Aorta (tissue), 5 donors: ENCODE data around the gene SAV1. TPM values are rescaled to one million over a fixed set of nuclear protein-coding genes. Genes with fewer than 3 reads are reported as not detected.

Source experiments
- ATAC-seq: fragments of 200-7000 bp; cut with Tn5 transposase; one replicate; pipeline ENCODE4 v1.9.1; 2022; ENCODE audit warnings: moderate library complexity; ENCODE audit not compliant: low FRiP score
- DNase-seq, 2 donors: peaks; one replicate each; pipeline ENCODE4 v3.0.0-alpha.2; 2020
- H3K27ac ChIP-seq, 2 donors: one replicate each; pipeline ENCODE4 v1.5.1; 2013; ENCODE audit warnings: low read length in 2 of 2, mild to moderate bottlenecking in 2 of 2, moderate library complexity in 2 of 2, control low read depth in 1 of 2, inconsistent platforms in 1 of 2, low read depth in 1 of 2
- H3K27me3 ChIP-seq, 2 donors: one replicate each; pipeline ENCODE4 v1.6.1; 2013; ENCODE audit warnings: control low read depth in 1 of 2, low read length in 1 of 2, mild to moderate bottlenecking in 1 of 2, moderate library complexity in 1 of 2; ENCODE audit not compliant: insufficient read depth in 2 of 2, control insufficient read depth in 1 of 2
- H3K36me3 ChIP-seq, 2 donors: one replicate each; pipeline ENCODE4 v1.6.1; 2013; ENCODE audit warnings: control low read depth in 1 of 2, low read length in 1 of 2, mild to moderate bottlenecking in 1 of 2; ENCODE audit not compliant: insufficient read depth in 2 of 2, control insufficient read depth in 1 of 2
- H3K4me1 ChIP-seq, 2 donors: one replicate each; pipeline ENCODE4 v1.6.1; 2013; ENCODE audit warnings: low read length in 2 of 2, control low read depth in 1 of 2, mild to moderate bottlenecking in 1 of 2, moderate library complexity in 1 of 2; ENCODE audit not compliant: insufficient read depth in 2 of 2, control insufficient read depth in 1 of 2
- H3K4me3 ChIP-seq, 2 donors: one replicate each; pipeline ENCODE4 v1.5.1; 2013; ENCODE audit warnings: low read length in 2 of 2, control low read depth in 1 of 2, mild to moderate bottlenecking in 1 of 2
- H3K9me3 ChIP-seq: one replicate; pipeline ENCODE4 v1.6.1; 2013; ENCODE audit warnings: mild to moderate bottlenecking, low read length; ENCODE audit not compliant: control insufficient read depth
- WGBS, 2 donors: extraction: QIAGEN DNeasy Blood & Tissue Kit; methylation state at CpG; one replicate each; pipeline ENCODE4 v1.1.7; 2013; 5-methylcytosine and 5-hydroxymethylcytosine counted together
- intact Hi-C, 2 donors: fragments of 100-400 bp; cut with DNase I; formaldehyde crosslinking; loops; one replicate each; pipeline versions ENCODE4 v1.14.2 to v1.15.0; 2022
- polyA plus RNA-seq, 2 donors: library from polyadenylated mRNA; stranded (reverse); fragments of 200-250 nt; gene quantifications; one replicate each; pipeline ENCODE4 v1.2.3, GENCODE V29; 2013
- total RNA-seq, 2 donors: library from RNA; stranded (reverse); fragmentation: NEBNext Ultra II Directional; extraction: Animal tissue kit (Norgen Biotek cat#: 25700); gene quantifications; one replicate each; pipeline ENCODE4 v1.2.1, GENCODE V29; 2021
- donor health status: healthy with polysubstance abuse.
- donor health status: Bipolar disorder and iron deficiency.
- donor health status: DM: no; HTN: no; CAD: no.
- donor health status: DM: no; HTN: no; CAD: no.
- donor health status: DM: yes; HTN: yes; CAD: no.

The SAV1 gene
- total and polyA plus RNA-seq, 4 donors = 27.4 to 65.4 (median 42.3) TPM

DNA sequence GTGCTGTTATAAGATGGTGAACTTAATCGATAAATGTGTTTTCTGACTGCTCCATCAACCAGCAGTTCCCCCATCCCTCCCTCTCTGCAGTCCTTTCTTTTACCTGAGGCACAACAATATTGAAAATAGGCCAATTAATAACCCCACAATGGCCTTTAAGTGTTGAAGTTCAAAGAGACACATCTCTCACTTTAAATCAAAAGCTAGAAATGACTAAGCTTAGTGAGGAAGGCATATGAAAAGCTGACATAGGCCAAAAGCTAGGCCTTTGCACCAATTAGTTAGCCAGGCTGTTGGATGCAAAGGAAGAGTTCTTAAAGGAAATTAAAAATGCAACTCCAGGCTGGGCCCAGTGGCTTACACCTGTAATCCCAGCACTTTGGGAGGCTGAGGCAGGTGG, 43.7 kb downstream of the SAV1 start:
- no peak overlapping the region for H3K27ac ChIP-seq
- no peaks in the 10 kb centered on the region for H3K4me1 ChIP-seq
- H3K27me3 ChIP-seq = no peaks in the 10 kb centered on the region
- intact Hi-C loops = no loop called here
- H3K9me3 ChIP-seq = no peaks in the 10 kb centered on the region
- peaks cover 0 to 2% of the 10 kb centered on the region in 2 donors for H3K36me3 ChIP-seq
- 93 to 100% methylated on average over 1 of the region's 1 CpG for WGBS, 2 donors
- DNase-seq (no peak), ATAC-seq (no peak)
- no peak overlapping the region for H3K4me3 ChIP-seq

DNA sequence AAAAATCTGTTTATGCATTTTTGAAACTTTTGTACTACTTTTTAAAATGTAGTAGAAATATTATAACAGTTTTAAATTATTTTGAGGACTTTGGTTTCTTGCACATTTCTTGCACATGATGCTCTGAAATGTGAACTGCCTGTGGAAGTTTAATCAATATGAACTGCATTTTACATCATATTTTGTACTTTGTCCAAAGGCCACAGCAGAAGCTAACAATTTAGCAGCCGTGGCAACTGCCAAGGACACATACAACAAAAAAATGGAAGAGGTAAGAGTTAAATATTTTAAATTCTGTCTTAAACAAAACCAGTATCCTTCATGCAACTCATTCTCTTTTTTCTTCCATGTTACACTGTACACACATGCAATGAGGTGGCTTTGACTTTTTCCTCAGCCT, 45.1 kb downstream of the SAV1 start:
- H3K27me3 ChIP-seq = no peaks in the 10 kb centered on the region

DNA sequence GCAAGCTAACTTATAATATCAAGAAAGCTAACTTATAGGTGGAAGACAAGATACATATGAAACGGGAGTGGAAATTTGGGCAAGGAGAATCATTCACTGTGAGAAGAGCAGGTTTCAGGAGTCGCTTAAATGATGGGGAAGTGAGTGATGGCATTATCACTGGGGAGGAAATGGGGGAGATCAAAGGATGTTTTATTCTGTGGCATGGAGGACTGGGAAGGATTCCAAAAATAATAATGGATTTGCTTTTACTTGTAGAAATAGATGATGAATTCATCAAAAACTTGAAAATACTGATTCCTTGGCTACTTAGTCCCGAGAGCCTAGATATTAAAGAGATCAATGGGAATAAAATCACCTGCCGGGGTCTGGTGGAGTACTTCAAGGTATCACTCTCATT, 47.8 kb downstream of the SAV1 start:
- Histone ChIP-seq H3K9me3 (no peaks in the 10 kb centered on the region), H3K27ac (no peak overlapping the region), H3K4me3 (no peak overlapping the region), H3K36me3 (peaks cover 0 to 2% of the 10 kb centered on the region in 2 donors), H3K27me3 (no peaks in the 10 kb centered on the region), H3K4me1 (no peaks in the 10 kb centered on the region)
- 84 to 87% methylated on average over 4 of the region's 4 CpGs for WGBS, 2 donors
- intact Hi-C loops = no loop called here
- no peak for DNase-seq
- no peak for ATAC-seq

More for the DNA sequence above, 45.1 kb downstream of the SAV1 start:
- no peak overlapping the region for H3K4me3 ChIP-seq
- DNase-seq = no peak
- WGBS, 2 donors = 38 to 72% methylated on average over 1 of the region's 1 CpG
- H3K4me1 ChIP-seq = no peaks in the 10 kb centered on the region
- no peak for ATAC-seq
- H3K36me3 ChIP-seq = peaks cover 0 to 2% of the 10 kb centered on the region in 2 donors
- H3K9me3 ChIP-seq = no peaks in the 10 kb centered on the region
- intact Hi-C loops = no loop called here
- no peak overlapping the region for H3K27ac ChIP-seq

DNA sequence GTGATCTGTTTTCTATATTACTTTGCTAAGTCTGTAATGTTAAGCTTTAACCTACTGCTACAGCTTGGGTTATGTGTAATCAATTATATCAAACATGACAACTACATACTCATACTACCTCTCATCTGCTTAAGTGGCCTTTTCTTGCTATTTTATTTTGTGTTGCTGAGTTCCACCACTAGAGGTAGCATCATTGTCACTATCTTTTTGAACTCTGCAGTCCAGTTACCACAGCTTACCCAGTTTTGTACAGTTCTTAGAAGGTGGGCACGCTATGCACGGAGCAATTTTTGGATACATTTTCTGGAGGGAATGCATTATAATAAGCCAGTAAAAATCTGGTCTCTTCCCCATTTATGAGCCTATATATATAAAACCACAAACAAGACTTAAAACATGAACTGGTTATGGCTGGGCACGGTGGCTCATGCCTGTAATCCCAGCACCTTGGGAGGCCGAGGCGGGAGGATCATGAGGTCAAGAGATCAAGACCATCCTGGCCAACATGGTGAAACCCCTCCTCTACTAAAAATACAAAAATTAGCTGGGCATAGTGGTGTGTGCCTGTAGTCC, 48.5 kb downstream of the SAV1 start:
- H3K4me3 ChIP-seq = no peak overlapping the region
- no peak overlapping the region for H3K27ac ChIP-seq
- no peaks in the 10 kb centered on the region for H3K36me3 ChIP-seq
- ATAC-seq (peak; percentile 57), DNase-seq (no peak)
- no peaks in the 10 kb centered on the region for H3K9me3 ChIP-seq
- intact Hi-C loops = loop anchor here (5.0 kb wide), 2 partner anchors 153 to 158 kb away; no protein-coding TSS in a partner anchor
- H3K4me1 ChIP-seq = no peaks in the 10 kb centered on the region
- 73 to 77% methylated on average over 5 of the region's 5 CpGs for WGBS, 2 donors
- H3K27me3 ChIP-seq = no peaks in the 10 kb centered on the region

DNA sequence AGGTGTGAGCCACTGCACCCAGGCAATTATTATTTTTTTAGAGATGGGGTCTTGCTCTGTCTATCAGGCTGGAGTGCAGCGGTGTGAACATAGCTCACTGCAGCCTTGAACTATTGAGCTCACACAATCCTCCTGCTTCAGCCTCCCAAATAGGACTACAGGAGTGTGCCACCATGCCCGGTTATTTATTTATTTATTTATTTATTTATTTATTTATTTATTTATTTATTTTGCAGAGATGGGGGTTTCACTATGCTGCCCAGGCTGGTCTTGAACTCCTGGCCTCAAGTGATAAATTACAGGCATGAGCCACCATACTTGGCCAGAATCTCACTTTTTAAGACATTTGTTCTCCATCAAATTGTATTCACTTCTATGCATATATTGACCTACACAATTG, 51.8 kb downstream of the SAV1 start:
- DNase-seq (no peak), ATAC-seq (no peak)
- no peaks in the 10 kb centered on the region for H3K27me3 ChIP-seq
- no peaks in the 10 kb centered on the region for H3K9me3 ChIP-seq
- 95 to 98% methylated on average over 2 of the region's 2 CpGs for WGBS, 2 donors
- H3K36me3 ChIP-seq = no peaks in the 10 kb centered on the region
- intact Hi-C loops = loop anchor here (5.0 kb wide), 2 partner anchors 156 to 161 kb away; no protein-coding TSS in a partner anchor
- no peak overlapping the region for H3K27ac ChIP-seq
- H3K4me1 ChIP-seq = no peaks in the 10 kb centered on the region
- H3K4me3 ChIP-seq = no peak overlapping the region

DNA sequence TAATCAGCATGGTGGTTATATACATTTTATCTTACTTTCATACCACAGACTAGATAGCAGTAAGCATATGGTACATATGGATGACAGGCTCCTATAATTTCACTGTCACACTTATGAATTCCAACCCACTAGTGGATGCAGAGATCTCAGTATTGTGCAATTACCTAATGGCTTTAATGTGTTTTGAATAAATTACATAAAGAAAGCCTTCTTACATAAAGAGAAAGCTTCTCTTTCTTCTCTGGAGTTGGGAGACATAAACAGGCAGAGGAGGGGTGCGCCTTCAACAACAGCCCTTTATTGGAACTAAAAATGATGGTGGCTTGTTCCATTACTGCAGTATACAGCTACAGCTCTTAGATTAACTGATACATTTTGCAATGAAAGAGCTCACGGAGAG, 52.6 kb downstream of the SAV1 start:
- no peak overlapping the region for H3K27ac ChIP-seq
- ATAC-seq = no peak

DNA sequence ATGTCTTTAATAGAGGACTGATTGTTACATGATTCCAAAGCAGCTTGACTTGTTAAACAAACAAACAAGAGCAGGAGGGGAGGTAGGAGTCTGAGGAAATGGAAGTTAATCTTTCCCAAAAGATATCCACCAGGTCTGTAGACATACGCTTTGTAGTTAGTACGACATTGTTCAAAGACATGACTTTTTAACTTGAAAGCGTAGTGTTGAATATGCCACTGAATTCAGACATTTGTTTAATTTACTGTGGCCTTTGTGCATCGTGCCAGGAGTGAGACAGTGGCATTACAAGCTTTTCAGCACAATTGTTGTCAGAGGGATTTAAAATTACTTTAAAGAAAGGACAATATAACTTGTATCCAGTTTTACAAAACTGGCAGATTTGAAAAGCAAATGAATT, 53.0 kb downstream of the SAV1 start:
- intact Hi-C loops = loop anchor here (5.0 kb wide), 2 partner anchors 157 to 162 kb away; no protein-coding TSS in a partner anchor
- H3K27me3 ChIP-seq = no peaks in the 10 kb centered on the region
- H3K4me3 ChIP-seq = no peak overlapping the region
- WGBS, 2 donors = 59 to 74% methylated on average over 4 of the region's 4 CpGs
- ATAC-seq = no peak
- H3K4me1 ChIP-seq = no peaks in the 10 kb centered on the region
- no peak for DNase-seq
- no peaks in the 10 kb centered on the region for H3K36me3 ChIP-seq
- H3K9me3 ChIP-seq = no peaks in the 10 kb centered on the region
- H3K27ac ChIP-seq = no peak overlapping the region

More for the DNA sequence above, 52.6 kb downstream of the SAV1 start:
- Histone ChIP-seq H3K4me3 (no peak overlapping the region), H3K9me3 (no peaks in the 10 kb centered on the region), H3K4me1 (no peaks in the 10 kb centered on the region), H3K27me3 (no peaks in the 10 kb centered on the region), H3K36me3 (no peaks in the 10 kb centered on the region)
- WGBS, 2 donors = 98 to 99% methylated on average over 2 of the region's 2 CpGs
- intact Hi-C loops = loop anchor here (5.0 kb wide), 2 partner anchors 157 to 162 kb away; no protein-coding TSS in a partner anchor
- DNase-seq = no peak

DNA sequence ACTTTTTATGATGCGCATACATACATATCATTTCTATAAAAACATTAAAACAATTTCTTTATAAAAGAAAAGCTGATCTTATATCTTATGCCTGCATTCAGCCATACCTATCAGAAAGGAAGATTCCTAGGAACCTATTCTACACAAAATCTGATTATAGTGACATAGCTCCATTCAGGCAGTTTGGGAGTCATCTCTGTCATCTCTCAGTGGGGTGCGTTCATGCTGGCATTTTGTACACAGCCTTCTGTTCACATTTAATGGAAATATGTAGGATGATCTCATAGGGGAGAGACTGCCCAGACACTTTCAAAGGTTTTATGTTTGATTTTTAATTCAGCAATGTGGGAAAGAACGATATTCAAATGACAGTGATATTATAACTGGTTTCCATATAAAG, 55.3 kb downstream of the SAV1 start:
- intact Hi-C loops = no loop called here
- Histone ChIP-seq H3K4me1 (no peaks in the 10 kb centered on the region), H3K36me3 (no peaks in the 10 kb centered on the region), H3K27me3 (no peaks in the 10 kb centered on the region), H3K4me3 (no peak overlapping the region), H3K9me3 (no peaks in the 10 kb centered on the region), H3K27ac (no peak overlapping the region)
- no peak for DNase-seq
- no peak for ATAC-seq
- 94 to 95% methylated on average over 3 of the region's 3 CpGs for WGBS, 2 donors

DNA sequence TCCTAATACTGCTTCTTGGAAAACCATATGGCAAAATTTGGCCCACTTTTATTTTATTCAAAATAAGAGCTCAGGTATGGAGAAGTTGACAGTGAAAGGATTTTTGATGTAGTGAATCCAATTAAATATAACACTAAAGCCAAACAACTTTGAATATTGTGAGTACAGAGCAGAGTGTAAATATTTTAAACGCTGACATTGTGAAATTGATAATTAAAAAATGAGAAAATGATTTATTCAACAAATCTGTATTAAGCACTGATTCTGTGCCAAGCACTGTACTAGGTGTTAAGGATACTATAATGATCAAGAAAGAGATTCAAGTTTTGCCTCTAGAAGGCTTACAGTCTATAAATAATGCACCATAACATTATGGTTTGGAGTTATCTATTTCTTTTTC, 57.6 kb downstream of the SAV1 start:
- DNase-seq (no peak), ATAC-seq (no peak)
- Histone ChIP-seq H3K36me3 (no peaks in the 10 kb centered on the region), H3K9me3 (no peaks in the 10 kb centered on the region), H3K4me1 (no peaks in the 10 kb centered on the region), H3K27ac (no peak overlapping the region), H3K27me3 (no peaks in the 10 kb centered on the region), H3K4me3 (no peak overlapping the region)
- intact Hi-C loops = no loop called here
- 93% methylated on average over 1 of the region's 1 CpG for WGBS, 2 donors
